Loucy (cell line): ENCODE measurements around the gene TP53INP2.

Experiments used
- H2AFZ ChIP-seq: fragments of 200-600 bp; sonication (generic); 2 replicates; pipeline ENCODE4 v1.6.0; 2016; ENCODE audit warnings: antibody characterized with exemption, mild to moderate bottlenecking, low read length, moderate library complexity
- H3F3A ChIP-seq: fragments of 200-600 bp; 2 replicates; pipeline ENCODE4 v1.6.0; 2016; ENCODE audit warnings: antibody characterized with exemption, low read depth, mild to moderate bottlenecking
- H3K27me3 ChIP-seq: fragments of 200-600 bp; sonication (generic); 2 replicates; pipeline ENCODE4 v1.6.1; 2014; ENCODE audit warnings: low read length, mild to moderate bottlenecking; ENCODE audit not compliant: insufficient read depth, poor library complexity, severe bottlenecking
- H3K36me3 ChIP-seq: fragments of 200-600 bp; sonication (generic); 2 replicates; pipeline ENCODE4 v1.6.1; 2016; ENCODE audit warnings: low read length; ENCODE audit not compliant: insufficient read depth
- H3K4me1 ChIP-seq: fragments of 200-600 bp; sonication (generic); 2 replicates; pipeline ENCODE4 v1.5.1; 2014; ENCODE audit warnings: low read length, mild to moderate bottlenecking; ENCODE audit not compliant: insufficient read depth, poor library complexity, severe bottlenecking
- H3K4me2 ChIP-seq: fragments of 200-600 bp; sonication (generic); 2 replicates; pipeline ENCODE4 v1.6.0; 2014; ENCODE audit warnings: antibody characterized with exemption, low read length, low read depth, mild to moderate bottlenecking; ENCODE audit not compliant: poor library complexity, severe bottlenecking
- H3K4me3 ChIP-seq: fragments of 200-600 bp; sonication (generic); 2 replicates; pipeline ENCODE4 v1.5.1; 2014; ENCODE audit warnings: low read length, mild to moderate bottlenecking, mixed read lengths; ENCODE audit not compliant: poor library complexity, severe bottlenecking
- H3K79me2 ChIP-seq: fragments of 200-600 bp; sonication (generic); 2 replicates; pipeline ENCODE4 v1.6.1; 2014; ENCODE audit warnings: low read length; ENCODE audit not compliant: insufficient read depth
- H3K9ac ChIP-seq: fragments of 200-600 bp; sonication (generic); 2 replicates; pipeline ENCODE4 v1.6.0; 2014; ENCODE audit warnings: mild to moderate bottlenecking, low read depth, low read length, moderate library complexity; ENCODE audit not compliant: poor library complexity, severe bottlenecking
- H3K9me2 ChIP-seq: fragments of 200-600 bp; sonication (generic); replicated peaks from 2 replicates; pipeline ENCODE4 v1.6.1; 2016; ENCODE audit warnings: low read depth, low read length, mixed read lengths
- H3K9me3 ChIP-seq: fragments of 200-600 bp; sonication (generic); 2 replicates; pipeline ENCODE4 v1.6.1; 2014; ENCODE audit warnings: mild to moderate bottlenecking, antibody characterized with exemption, low read length, low read depth; ENCODE audit not compliant: insufficient read depth
- H4K20me1 ChIP-seq: fragments of 200-600 bp; sonication (generic); 2 replicates; pipeline ENCODE4 v1.6.0; 2014; ENCODE audit warnings: antibody characterized with exemption, low read length, mild to moderate bottlenecking; ENCODE audit not compliant: insufficient read depth, poor library complexity, severe bottlenecking
- EZH2phosphoT487 ChIP-seq: fragments of 200-600 bp; IDR thresholded peaks from 2 replicates; pipeline ENCODE4 v1.6.1; 2018; ENCODE audit warnings: antibody characterized with exemption, mild to moderate bottlenecking, moderate library complexity, borderline replicate concordance
- TF ChIP-seq, protein P1 (sequence below): fragments of 200-600 bp; sonication (generic); conservative IDR thresholded peaks from 2 replicates; pipeline ENCODE4 v1.5.1; 2014; ENCODE audit warnings: mild to moderate bottlenecking, antibody characterized with exemption, low read length

The TP53INP2 gene

DNA sequence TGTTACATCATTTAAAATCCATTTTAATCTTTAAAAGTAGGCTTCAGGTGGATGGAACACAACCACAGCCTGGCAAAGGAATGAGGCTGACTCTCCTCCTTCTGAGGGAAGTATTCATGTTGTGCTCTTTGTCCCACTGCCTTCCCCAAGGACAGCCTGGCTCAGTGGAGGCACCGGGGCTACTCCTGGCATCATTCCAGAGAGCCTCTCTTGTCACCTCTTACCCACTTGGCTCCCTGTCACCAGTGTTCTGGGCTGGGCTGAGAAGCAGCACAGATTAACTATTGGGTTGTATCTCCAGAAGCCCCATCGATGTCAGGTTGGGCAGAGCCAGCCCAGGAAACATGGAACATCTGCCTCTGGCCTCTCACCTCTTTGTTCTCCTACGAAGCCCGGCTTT lies 10.7 kb upstream of the TP53INP2 start:
- TF ChIP-seq, protein P1, sequence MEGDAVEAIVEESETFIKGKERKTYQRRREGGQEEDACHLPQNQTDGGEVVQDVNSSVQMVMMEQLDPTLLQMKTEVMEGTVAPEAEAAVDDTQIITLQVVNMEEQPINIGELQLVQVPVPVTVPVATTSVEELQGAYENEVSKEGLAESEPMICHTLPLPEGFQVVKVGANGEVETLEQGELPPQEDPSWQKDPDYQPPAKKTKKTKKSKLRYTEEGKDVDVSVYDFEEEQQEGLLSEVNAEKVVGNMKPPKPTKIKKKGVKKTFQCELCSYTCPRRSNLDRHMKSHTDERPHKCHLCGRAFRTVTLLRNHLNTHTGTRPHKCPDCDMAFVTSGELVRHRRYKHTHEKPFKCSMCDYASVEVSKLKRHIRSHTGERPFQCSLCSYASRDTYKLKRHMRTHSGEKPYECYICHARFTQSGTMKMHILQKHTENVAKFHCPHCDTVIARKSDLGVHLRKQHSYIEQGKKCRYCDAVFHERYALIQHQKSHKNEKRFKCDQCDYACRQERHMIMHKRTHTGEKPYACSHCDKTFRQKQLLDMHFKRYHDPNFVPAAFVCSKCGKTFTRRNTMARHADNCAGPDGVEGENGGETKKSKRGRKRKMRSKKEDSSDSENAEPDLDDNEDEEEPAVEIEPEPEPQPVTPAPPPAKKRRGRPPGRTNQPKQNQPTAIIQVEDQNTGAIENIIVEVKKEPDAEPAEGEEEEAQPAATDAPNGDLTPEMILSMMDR = no peak
- TF ChIP-seq EZH2phosphoT487 = no peak
- Histone ChIP-seq H3K9me3 (no peaks in the 10 kb centered on the region), H3K9me2 (no peaks in the 10 kb centered on the region), H2AFZ (no peak overlapping the region), H3F3A (no peaks in the 10 kb centered on the region), H3K79me2 (no peaks in the 10 kb centered on the region), H3K4me2 (no peak overlapping the region), H3K27me3 (no peaks in the 10 kb centered on the region), H3K4me3 (no peak overlapping the region), H3K4me1 (no peaks in the 10 kb centered on the region), H3K36me3 (no peaks in the 10 kb centered on the region), H4K20me1 (no peaks in the 10 kb centered on the region), H3K9ac (no peak overlapping the region)

DNA sequence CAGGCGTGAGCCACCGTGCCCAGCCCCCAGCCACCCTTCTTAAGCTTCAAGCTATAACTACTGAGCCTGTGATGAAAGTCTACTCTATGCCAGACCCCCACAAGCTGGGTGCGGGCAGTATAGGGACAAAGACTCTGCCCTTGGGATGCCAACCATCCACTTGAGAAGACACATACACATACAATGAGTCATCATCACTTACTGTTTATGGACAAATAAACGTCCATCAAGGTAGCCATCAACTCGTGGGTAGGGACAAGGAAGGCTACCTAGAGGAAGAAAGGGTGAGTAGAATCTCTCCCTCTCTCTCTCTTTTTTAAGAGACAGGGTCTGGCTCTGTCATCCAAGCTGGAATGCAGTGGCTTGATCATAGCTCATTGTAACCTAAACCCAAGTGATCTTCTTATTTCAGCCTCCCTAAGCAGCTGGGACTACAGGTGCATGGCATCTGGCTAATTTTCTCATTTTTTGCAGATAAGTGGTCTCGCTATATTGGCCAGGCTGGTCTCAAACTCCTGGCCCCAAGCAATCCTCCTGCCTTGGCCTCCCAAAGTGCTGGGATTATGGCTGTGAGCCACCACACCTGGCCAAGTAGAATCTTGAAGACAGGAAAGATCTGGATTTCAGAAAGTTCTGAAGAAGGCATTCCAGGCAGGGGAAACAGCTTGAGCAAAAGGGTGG lies 2.6 kb upstream of the TP53INP2 start:
- Histone ChIP-seq H4K20me1 (no peaks in the 10 kb centered on the region), H3K4me1 (peaks cover 25% of the 10 kb centered on the region), H3K4me3 (no peak overlapping the region), H3F3A (no peaks in the 10 kb centered on the region), H3K9me2 (no peaks in the 10 kb centered on the region), H3K9me3 (no peaks in the 10 kb centered on the region), H2AFZ (no peak overlapping the region), H3K27me3 (no peaks in the 10 kb centered on the region), H3K4me2 (no peak overlapping the region), H3K36me3 (no peaks in the 10 kb centered on the region), H3K9ac (no peak overlapping the region), H3K79me2 (no peaks in the 10 kb centered on the region)
- TF ChIP-seq, protein P1 = no peak
- TF ChIP-seq EZH2phosphoT487 = no peak

DNA sequence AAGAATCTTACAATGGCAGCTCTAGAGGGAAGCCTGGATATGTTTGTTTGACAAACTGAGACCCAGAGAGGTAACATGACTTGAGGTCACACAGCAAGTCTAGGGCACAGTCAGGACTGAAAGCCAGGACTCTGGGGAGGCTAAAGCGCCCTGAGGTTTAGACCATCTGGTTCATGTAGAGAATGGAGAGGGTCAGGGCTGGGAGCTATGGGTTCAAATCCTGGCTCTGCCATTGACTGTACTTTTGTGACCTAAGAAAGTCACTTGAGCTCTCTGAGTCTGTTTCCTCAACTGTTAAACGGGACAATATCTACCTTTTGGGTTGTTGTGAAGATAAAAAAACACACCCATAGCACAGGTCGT lies 1.1 kb upstream of the TP53INP2 start:
- H3K4me2 ChIP-seq = peak overlapping the region; percentile 100
- peak overlapping the region; percentile 82 for H3K4me3 ChIP-seq
- no peaks in the 10 kb centered on the region for H3K36me3 ChIP-seq
- peak overlapping the region; percentile 98; the same call in 1 of the 2 replicates for H2AFZ ChIP-seq
- peaks cover 37% of the 10 kb centered on the region for H3K4me1 ChIP-seq
- H3K9ac ChIP-seq = no peak overlapping the region
- no peaks in the 10 kb centered on the region for H3K79me2 ChIP-seq
- H3K27me3 ChIP-seq = no peaks in the 10 kb centered on the region
- H3K9me2 ChIP-seq = no peaks in the 10 kb centered on the region
- H4K20me1 ChIP-seq = no peaks in the 10 kb centered on the region
- no peaks in the 10 kb centered on the region for H3F3A ChIP-seq
- no peak for TF ChIP-seq EZH2phosphoT487
- TF ChIP-seq, protein P1 = no peak
- no peaks in the 10 kb centered on the region for H3K9me3 ChIP-seq
